SU-DHL-6 (cell line): ENCODE results near the gene KCP.

Source experiments
- H2AFZ ChIP-seq: fragments of 200-600 bp; sonication (generic); 2 replicates; pipeline ENCODE4 v1.6.1; 2014; ENCODE audit warnings: low read depth, mild to moderate bottlenecking, moderate library complexity, mixed read lengths, antibody characterized with exemption, low read length; ENCODE audit not compliant: severe bottlenecking
- H3F3A ChIP-seq: fragments of 200-600 bp; shearing (Covaris generic); 2 replicates; pipeline ENCODE4 v1.6.0; 2016; ENCODE audit warnings: antibody characterized with exemption, mild to moderate bottlenecking; ENCODE audit not compliant: insufficient read depth
- H3K27ac ChIP-seq: fragments of 200-600 bp; sonication (generic); 2 replicates; pipeline ENCODE4 v1.5.1; 2016; ENCODE audit warnings: low read depth, mild to moderate bottlenecking, low read length, moderate library complexity, mixed read lengths
- H3K27me3 ChIP-seq: fragments of 200-600 bp; sonication (generic), shearing (Covaris generic); 2 replicates; pipeline ENCODE4 v1.6.0; 2014; ENCODE audit warnings: mild to moderate bottlenecking, low read length
- H3K36me3 ChIP-seq: fragments of 200-600 bp; sonication (generic); 2 replicates; pipeline ENCODE4 v1.6.1; 2014; ENCODE audit warnings: mild to moderate bottlenecking, low read length, mixed read lengths
- H3K4me2 ChIP-seq: fragments of 300-600, 200-600 bp; shearing (Covaris generic), sonication (generic); 2 replicates; pipeline ENCODE4 v1.6.0; 2014; ENCODE audit warnings: low read length, low read depth, mild to moderate bottlenecking; ENCODE audit not compliant: poor library complexity, severe bottlenecking
- H3K4me3 ChIP-seq: fragments of 200-600 bp; sonication (generic); 2 replicates; pipeline ENCODE4 v1.5.1; 2014; ENCODE audit warnings: antibody characterized with exemption, low read length, mild to moderate bottlenecking, mixed read lengths; ENCODE audit not compliant: insufficient read depth, poor library complexity, severe bottlenecking
- H3K79me2 ChIP-seq: fragments of 200-600 bp; sonication (generic); 2 replicates; pipeline ENCODE4 v1.6.1; 2014; ENCODE audit warnings: mild to moderate bottlenecking, low read length, moderate library complexity; ENCODE audit not compliant: insufficient read depth
- H3K9ac ChIP-seq: fragments of 200-600 bp; sonication (generic); 2 replicates; pipeline ENCODE4 v1.7.0; 2014; ENCODE audit warnings: mild to moderate bottlenecking, low read length
- H3K9me2 ChIP-seq: fragments of 200-600 bp; sonication (generic); replicated peaks from 2 replicates; pipeline ENCODE4 v1.6.1; 2014; ENCODE audit warnings: low read length; ENCODE audit not compliant: insufficient read depth
- H3K9me3 ChIP-seq: fragments of 200-600 bp; sonication (generic); 2 replicates; pipeline ENCODE4 v1.6.1; 2014; ENCODE audit warnings: low read length, mixed read lengths; ENCODE audit not compliant: insufficient read depth
- H4K20me1 ChIP-seq: fragments of 200-600 bp; sonication (generic); 2 replicates; pipeline ENCODE4 v1.6.1; 2014; ENCODE audit warnings: low read depth, mild to moderate bottlenecking, antibody characterized with exemption, low read length, moderate library complexity, mixed read lengths
- EZH2phosphoT487 ChIP-seq: fragments of 200-600 bp; sonication (generic), shearing (Covaris generic); conservative IDR thresholded peaks from 2 replicates; pipeline ENCODE4 v1.6.1; 2018; ENCODE audit warnings: mild to moderate bottlenecking, antibody characterized with exemption, low read length, moderate library complexity, mixed read lengths
- TF ChIP-seq, protein P1 (sequence below): fragments of 200-600 bp; sonication (generic); IDR thresholded peaks from one replicate; pipeline ENCODE4 v1.5.1; 2017; ENCODE audit warnings: antibody characterized with exemption, mild to moderate bottlenecking, low read length, moderate library complexity; ENCODE audit not compliant: insufficient read depth, poor library complexity, severe bottlenecking

The KCP gene

DNA sequence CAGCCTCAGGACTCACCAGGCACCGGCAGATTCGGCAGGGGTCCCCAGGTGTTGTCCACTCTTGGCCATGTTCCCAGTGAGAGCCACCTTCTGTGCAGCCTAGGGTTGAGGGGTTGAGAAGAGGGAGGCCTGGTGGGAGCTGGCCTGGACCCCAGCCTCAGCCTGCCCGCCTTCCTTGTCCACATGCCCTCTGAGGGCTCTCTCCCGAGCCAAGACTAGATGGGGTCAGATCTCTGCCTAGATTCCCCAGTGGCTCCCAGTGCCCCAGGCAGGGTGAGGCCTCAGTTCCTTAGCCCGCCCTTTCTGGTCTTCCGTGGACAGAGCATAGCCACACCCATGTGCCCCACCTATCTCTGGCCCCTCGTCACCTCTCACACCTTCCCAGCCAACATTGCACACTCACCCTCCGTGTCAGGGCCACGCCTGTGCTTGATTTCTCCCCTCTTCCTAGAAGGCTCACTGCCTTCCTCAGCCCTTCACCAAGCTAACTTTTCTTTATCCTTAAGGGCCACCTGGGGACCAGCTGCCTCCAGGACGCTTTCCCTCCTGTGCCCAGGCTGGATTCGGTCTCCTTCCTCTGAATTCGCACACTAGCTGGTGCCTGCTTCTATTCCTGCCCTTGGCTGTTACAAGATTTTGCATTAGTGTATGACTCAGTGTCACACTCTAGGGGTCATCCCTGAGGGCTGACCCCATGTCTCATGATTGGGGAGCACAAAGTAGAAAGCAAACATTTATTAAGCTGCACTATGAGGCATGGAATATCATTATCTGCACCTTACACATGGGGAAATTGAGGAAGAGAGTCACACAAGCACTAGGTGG is 7.5 kb downstream of the KCP start:
- Histone ChIP-seq H3K36me3 (no peaks in the 10 kb centered on the region; the same call in 1 of the 2 replicates), H4K20me1 (no peaks in the 10 kb centered on the region), H3K79me2 (no peaks in the 10 kb centered on the region), H3K9me3 (0 out of 2 replicates have a peak, but pooled peaks cover 15% of the 10 kb centered on the region), H3K4me3 (no peak overlapping the region), H2AFZ (no peak overlapping the region), H3K27me3 (no peaks in the 10 kb centered on the region), H3K27ac (no peak overlapping the region), H3F3A (no peaks in the 10 kb centered on the region), H3K9ac (no peak overlapping the region), H3K4me2 (no peak overlapping the region), H3K9me2 (no peaks in the 10 kb centered on the region)
- no peak for TF ChIP-seq EZH2phosphoT487
- TF ChIP-seq, protein P1, sequence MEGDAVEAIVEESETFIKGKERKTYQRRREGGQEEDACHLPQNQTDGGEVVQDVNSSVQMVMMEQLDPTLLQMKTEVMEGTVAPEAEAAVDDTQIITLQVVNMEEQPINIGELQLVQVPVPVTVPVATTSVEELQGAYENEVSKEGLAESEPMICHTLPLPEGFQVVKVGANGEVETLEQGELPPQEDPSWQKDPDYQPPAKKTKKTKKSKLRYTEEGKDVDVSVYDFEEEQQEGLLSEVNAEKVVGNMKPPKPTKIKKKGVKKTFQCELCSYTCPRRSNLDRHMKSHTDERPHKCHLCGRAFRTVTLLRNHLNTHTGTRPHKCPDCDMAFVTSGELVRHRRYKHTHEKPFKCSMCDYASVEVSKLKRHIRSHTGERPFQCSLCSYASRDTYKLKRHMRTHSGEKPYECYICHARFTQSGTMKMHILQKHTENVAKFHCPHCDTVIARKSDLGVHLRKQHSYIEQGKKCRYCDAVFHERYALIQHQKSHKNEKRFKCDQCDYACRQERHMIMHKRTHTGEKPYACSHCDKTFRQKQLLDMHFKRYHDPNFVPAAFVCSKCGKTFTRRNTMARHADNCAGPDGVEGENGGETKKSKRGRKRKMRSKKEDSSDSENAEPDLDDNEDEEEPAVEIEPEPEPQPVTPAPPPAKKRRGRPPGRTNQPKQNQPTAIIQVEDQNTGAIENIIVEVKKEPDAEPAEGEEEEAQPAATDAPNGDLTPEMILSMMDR, result no peak

DNA sequence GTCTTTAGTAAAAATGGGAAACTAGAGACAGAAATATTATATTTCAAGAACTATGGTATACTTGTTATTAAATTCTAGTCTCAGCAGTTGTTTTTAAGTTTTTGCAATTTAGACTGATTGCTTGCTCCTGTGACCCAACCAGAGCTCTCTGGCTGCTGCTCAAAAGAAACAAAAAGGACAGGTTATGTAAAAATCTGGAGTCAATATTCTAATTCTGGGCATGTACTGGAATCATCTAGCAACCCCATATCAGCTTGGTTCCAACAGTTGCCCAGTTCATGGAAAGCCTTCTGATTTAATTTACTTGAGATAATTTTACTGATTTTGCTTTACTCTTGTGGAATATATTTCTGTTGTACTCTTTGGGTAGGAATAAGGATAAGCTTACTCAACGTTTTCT is 10.3 kb downstream of the KCP start:
- no peak overlapping the region for H2AFZ ChIP-seq
- no peaks in the 10 kb centered on the region for H4K20me1 ChIP-seq
- no peaks in the 10 kb centered on the region for H3F3A ChIP-seq
- H3K27ac ChIP-seq, result no peak overlapping the region
- no peak overlapping the region for H3K4me2 ChIP-seq
- no peaks in the 10 kb centered on the region for H3K9me2 ChIP-seq
- H3K9ac ChIP-seq, result no peak overlapping the region
- H3K4me3 ChIP-seq, result no peak overlapping the region
- H3K79me2 ChIP-seq, result no peaks in the 10 kb centered on the region
- H3K36me3 ChIP-seq, result no peaks in the 10 kb centered on the region; the same call in 1 of the 2 replicates
- no peak for TF ChIP-seq EZH2phosphoT487
- TF ChIP-seq, protein P1, result no peak
- H3K9me3 ChIP-seq, result 0 out of 2 replicates have a peak, but pooled peaks cover 15% of the 10 kb centered on the region
- H3K27me3 ChIP-seq, result no peaks in the 10 kb centered on the region

DNA sequence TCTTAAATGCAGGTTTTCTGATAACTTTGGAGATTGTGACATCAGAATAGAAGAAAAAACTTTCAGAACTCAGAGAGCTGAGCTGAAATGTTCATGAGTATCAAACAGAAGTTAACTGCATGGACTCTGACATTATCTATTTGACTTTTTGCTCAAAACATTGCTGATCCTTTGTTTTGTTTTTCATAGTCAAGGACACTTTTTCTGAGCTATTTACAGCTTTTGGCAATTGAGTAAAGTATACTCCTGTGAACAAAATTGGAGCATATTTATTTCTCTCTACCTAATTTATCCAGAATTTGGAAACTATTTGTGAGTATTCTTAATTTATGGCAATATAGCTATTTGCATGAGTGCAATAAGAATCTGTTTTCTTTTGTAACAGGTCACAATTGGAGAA is 11.1 kb downstream of the KCP start:
- no peaks in the 10 kb centered on the region for H3K27me3 ChIP-seq
- H3K4me2 ChIP-seq, result no peak overlapping the region
- no peaks in the 10 kb centered on the region for H3K79me2 ChIP-seq
- no peaks in the 10 kb centered on the region; the same call in 1 of the 2 replicates for H3K36me3 ChIP-seq
- H3F3A ChIP-seq, result no peaks in the 10 kb centered on the region
- no peak overlapping the region for H2AFZ ChIP-seq
- H3K4me3 ChIP-seq, result no peak overlapping the region
- H3K9me2 ChIP-seq, result no peaks in the 10 kb centered on the region
- H3K9me3 ChIP-seq, result 0 out of 2 replicates have a peak, but pooled peaks cover 15% of the 10 kb centered on the region
- no peak overlapping the region for H3K27ac ChIP-seq
- H3K9ac ChIP-seq, result no peak overlapping the region
- no peaks in the 10 kb centered on the region for H4K20me1 ChIP-seq
- TF ChIP-seq, protein P1, result no peak
- no peak for TF ChIP-seq EZH2phosphoT487
